Stomach smooth muscle (tissue), 2 donors: Measurements from ENCODE around the gene APMAP.
"Not testable (repeated sequence)": the region's sequence is repeated elsewhere in the genome, so short reads cannot be mapped to it uniquely, and the experiment has no call there.

ENCODE experiments used
- H3K27ac ChIP-seq: one replicate; pipeline ENCODE4 v1.7.0; 2013; ENCODE audit warnings: mild to moderate bottlenecking, low read length, inconsistent platforms
- H3K27me3 ChIP-seq, 2 donors: one replicate each; pipeline ENCODE4 v1.7.0; 2013; ENCODE audit warnings: low read length in 2 of 2; ENCODE audit not compliant: insufficient read depth in 2 of 2, control insufficient read depth in 1 of 2
- H3K36me3 ChIP-seq, 2 donors: one replicate each; pipeline ENCODE4 v1.7.0; 2013; ENCODE audit warnings: low read length in 2 of 2; ENCODE audit not compliant: control insufficient read depth in 2 of 2, insufficient read depth in 2 of 2
- H3K4me1 ChIP-seq: one replicate; pipeline ENCODE4 v1.7.0; 2013; ENCODE audit warnings: low read length; ENCODE audit not compliant: control insufficient read depth, insufficient read depth
- H3K4me3 ChIP-seq, 2 donors: one replicate each; pipeline ENCODE4 v1.7.0; 2013; ENCODE audit warnings: low read length in 2 of 2
- H3K9ac ChIP-seq, 2 donors: one replicate each; pipeline ENCODE4 v1.7.0; 2013; ENCODE audit warnings: low read length in 2 of 2, mild to moderate bottlenecking in 1 of 2
- H3K9me3 ChIP-seq, 2 donors: one replicate each; pipeline ENCODE4 v1.7.0; 2013; ENCODE audit warnings: low read length in 2 of 2; ENCODE audit not compliant: control insufficient read depth in 2 of 2
- donor health status: healthy.
- donor health status: Pancreatic carcinoma.

Gene APMAP

DNA sequence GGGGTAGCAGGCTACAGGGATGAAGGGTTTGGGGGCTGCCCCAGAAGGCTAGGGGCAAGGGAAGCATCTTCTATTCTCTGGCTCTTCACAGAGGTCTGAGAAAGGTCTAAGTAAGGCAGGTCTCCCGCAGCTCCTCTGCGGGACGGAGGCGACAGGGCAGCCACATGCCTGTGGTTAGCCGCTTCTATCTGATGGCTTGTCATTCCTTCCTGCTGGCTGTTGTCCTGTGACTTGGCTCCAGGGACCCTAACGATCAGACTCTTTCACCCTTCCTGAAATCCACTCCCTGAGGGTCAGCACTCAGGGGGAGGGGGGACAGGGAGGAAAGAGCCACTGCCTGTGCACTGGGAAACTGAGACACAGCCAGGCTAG, 42.8 kb downstream of the APMAP start:
- Histone ChIP-seq H3K9me3 (no peaks in the 10 kb centered on the region), H3K27ac (no peak overlapping the region), H3K36me3 (no peaks in the 10 kb centered on the region), H3K4me3 (peak overlapping the region in 1 of 2 donors; percentile 3), H3K27me3 (peaks cover 0 to 4% of the 10 kb centered on the region in 2 donors), H3K4me1 (no peaks in the 10 kb centered on the region), H3K9ac (no peak overlapping the region)

DNA sequence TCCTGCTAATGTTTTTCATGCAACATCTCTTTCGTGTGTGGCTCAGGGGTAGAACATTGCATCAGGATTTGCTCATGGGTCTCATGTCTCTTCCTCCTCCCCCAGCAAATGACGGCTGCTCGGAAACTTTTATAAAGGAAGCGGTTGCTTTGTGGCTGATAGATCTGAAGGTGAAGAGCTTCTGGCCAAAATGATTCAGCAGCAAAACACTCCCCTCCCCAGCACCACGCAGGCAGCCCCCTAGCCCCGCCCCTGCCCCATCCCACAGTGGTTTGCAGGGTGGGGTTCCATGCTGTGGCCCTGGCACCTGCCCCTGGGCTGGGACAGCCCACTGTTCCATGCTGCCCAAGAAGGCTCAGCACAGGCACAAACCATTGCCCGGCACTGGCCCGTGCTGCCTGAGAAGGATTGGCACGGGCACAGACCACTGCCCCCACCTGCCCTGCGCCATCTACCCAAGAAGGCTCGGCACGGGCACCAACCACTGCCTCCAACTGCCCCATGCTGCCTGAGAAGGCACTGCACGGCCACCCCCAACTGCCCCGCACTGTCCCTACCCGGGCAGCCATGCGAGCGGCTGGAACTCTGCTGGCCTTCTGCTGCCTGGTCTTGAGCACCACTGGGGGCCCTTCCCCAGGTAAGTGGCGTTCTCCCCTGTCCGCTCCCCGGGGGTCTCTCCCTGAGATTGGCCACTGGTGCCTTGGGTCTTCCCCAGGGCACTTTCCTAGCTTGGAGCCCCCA, 43.4 kb downstream of the APMAP start, which contains the start of gene CST7:
CST7 (plus strand) TSS at position 331 of the 741 bp plus-strand sequence; CDS start at position 568, 237 bp downstream.
- H3K27ac ChIP-seq, result no peak within 1 kb of the TSS
- peaks cover 0 to 4% of the 10 kb centered on the region in 2 donors for H3K27me3 ChIP-seq
- no peaks in the 10 kb centered on the region for H3K4me1 ChIP-seq
- peak within 1 kb of the TSS in 1 of 2 donors; percentile 3 for H3K4me3 ChIP-seq
- no peaks in the 10 kb centered on the region for H3K9me3 ChIP-seq
- no peaks in the 10 kb centered on the region for H3K36me3 ChIP-seq
- no peak within 1 kb of the TSS for H3K9ac ChIP-seq

DNA sequence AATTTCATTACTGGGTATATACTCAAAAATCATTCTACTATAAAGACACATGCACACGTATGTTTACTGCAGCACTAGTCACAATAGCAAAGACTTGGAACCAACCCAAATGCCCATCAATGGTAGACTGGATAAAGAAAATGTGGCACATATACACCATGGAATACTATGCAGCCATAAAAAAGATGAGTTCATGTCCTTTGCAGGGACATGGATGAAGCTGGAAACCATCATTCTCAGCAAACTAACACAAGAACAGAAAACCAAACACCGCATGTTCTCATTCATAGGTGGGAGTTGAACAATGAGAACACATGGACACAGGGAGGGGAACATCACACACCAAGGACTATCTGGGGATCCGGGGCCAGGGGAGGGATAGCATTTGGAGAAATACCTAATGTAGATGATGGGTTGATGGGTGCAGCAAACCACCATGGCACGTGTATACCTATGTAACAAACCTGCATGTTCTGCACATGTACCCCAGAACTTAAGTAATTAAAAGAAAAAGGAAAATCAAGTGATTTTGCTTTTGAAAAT, 44.1 kb downstream of the APMAP start:
- H3K27me3 ChIP-seq, H3K27ac ChIP-seq, H3K9me3 ChIP-seq, H3K4me1 ChIP-seq, H3K4me3 ChIP-seq, H3K9ac ChIP-seq, H3K36me3 ChIP-seq: not testable (repeated sequence)

DNA sequence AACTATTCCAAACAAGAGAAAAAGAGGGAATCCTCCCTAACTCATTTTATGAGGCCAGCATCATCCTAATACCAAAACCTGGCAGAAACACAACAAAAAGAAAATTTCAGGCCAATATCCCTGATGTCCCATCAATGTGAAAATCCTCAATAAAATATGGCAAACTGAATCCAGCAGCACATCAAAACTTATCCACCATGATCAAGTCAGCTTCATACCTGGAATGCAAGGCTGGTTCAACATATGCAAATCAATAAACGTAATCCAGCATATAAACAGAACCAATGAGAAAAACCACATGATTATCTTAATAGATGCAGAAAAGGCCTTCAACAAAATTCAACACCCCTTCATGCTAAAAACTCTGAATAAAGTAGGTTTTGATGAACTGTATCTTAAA, 46.2 kb downstream of the APMAP start:
- H3K4me3 ChIP-seq, H3K27me3 ChIP-seq, H3K27ac ChIP-seq, H3K36me3 ChIP-seq, H3K9ac ChIP-seq, H3K4me1 ChIP-seq: not testable (repeated sequence)
- H3K9me3 ChIP-seq, result peaks cover 0 to 13% of the 10 kb centered on the region in 2 donors

DNA sequence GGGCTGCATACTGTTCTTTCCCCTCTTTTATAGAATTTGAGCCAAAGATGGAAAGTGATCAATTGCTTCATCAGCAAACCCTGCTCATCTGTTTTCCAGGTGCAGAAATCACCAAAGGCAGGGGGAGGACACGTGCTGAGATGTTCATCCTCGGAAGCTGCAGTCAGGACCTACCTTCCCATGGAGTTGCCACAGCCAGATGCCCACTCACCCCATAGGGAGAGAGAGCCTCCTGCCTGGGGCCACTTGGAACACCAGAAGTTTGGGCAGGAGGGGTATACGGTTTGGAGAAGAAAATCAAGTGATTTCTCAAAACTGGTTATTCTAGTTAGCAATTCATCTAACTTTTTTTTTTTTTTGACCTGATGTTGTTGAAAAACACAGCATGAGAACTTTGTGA, 48.8 kb downstream of the APMAP start:
- Histone ChIP-seq H3K27ac (no peak overlapping the region), H3K9ac (no peak overlapping the region), H3K27me3 (no peaks in the 10 kb centered on the region), H3K36me3 (no peaks in the 10 kb centered on the region), H3K4me1 (no peaks in the 10 kb centered on the region), H3K4me3 (no peak overlapping the region), H3K9me3 (peaks cover 4 to 19% of the 10 kb centered on the region in 2 donors)

DNA sequence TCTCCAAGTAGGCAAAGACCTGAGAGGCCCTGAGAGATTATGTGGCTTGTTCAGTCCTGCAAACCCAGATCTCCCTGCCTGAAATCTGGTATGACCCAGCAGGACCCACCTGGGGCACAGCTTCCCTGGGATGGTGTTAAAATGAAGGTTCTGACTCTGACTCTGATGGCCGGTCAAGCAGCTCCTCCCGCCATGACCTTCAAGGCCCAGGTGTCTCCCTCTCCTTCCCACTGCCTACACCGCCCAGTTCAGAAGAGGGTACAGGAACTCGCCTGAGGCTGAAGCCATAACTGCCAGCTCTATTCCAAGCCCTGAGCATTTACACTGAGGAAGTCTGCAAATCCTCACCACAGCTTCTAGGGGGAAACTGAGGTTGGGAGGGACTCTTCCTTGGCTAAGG, 49.4 kb downstream of the APMAP start:
- no peak overlapping the region for H3K9ac ChIP-seq
- H3K4me3 ChIP-seq, result no peak overlapping the region
- peaks cover 4 to 19% of the 10 kb centered on the region in 2 donors for H3K9me3 ChIP-seq
- no peak overlapping the region for H3K27ac ChIP-seq
- H3K36me3 ChIP-seq, result no peaks in the 10 kb centered on the region
- H3K4me1 ChIP-seq, result no peaks in the 10 kb centered on the region
- H3K27me3 ChIP-seq, result no peaks in the 10 kb centered on the region

DNA sequence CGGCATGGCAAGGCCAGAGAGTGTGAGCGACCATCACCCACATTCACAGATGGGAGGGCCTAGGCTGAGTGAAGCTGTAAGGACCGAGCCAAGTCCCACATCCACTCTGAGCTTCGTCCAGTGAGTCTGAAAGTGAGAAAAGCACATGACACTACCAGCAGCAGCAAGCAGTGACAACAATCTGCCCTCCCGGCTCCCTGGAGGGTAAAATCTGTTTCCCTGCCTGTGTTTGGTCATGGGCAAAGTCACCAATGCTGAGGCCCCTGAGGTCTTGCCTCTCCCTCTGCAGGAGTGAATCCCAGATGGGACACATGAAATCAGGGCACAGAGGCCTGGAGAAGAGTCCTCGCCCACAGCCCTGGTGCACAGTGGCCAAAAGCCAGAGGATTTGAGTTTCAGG, 49.9 kb downstream of the APMAP start:
- H3K4me3 ChIP-seq, result no peak overlapping the region
- H3K36me3 ChIP-seq, result no peaks in the 10 kb centered on the region
- no peaks in the 10 kb centered on the region for H3K4me1 ChIP-seq
- no peak overlapping the region for H3K9ac ChIP-seq
- no peaks in the 10 kb centered on the region for H3K27me3 ChIP-seq
- H3K9me3 ChIP-seq, result peaks cover 4 to 19% of the 10 kb centered on the region in 2 donors
- no peak overlapping the region for H3K27ac ChIP-seq

DNA sequence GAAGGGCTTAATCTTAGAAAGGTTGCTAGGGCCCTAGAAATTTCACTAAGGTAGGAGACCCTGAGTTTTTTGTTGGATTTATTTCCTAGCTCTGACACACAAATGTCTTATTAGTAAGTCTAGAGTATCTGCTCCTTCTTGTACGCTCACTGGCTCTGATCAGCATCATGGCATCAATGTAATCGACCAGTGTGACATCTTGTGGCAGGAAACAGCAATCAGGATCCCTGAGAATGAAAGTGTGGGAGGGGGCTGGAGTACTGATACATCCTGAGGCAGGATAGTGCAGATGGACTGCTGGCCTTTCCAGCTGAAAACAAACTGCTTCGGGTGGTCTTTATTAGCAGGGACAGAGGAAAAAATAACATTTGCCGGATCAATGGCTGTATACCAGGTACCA, 53.5 kb downstream of the APMAP start:
- no peaks in the 10 kb centered on the region for H3K36me3 ChIP-seq
- H3K27ac ChIP-seq, result no peak overlapping the region
- peaks cover 4 to 27% of the 10 kb centered on the region in 2 donors for H3K9me3 ChIP-seq
- H3K4me1 ChIP-seq, result no peaks in the 10 kb centered on the region
- no peak overlapping the region for H3K9ac ChIP-seq
- no peak overlapping the region for H3K4me3 ChIP-seq
- no peaks in the 10 kb centered on the region for H3K27me3 ChIP-seq

DNA sequence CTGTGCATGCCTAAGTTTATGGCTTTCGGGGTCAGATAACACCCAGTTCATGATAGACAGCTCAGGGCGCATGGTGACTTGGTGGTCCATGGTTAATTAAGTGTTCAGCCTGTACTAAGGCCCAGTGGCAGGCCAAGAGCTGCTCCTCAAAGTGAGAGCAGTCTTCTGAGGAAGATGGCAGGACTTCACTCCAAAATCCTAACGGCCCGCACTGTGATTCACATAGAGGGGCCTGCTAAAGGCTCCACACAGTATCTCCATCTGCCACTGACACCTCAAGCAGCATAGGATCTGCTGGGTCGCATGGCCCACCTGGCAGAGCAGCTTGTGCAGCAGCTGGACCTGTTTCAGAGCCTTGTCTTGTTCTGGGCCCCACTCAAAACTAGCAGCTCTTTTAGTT, 54.1 kb downstream of the APMAP start:
- Histone ChIP-seq H3K9ac (no peak overlapping the region), H3K4me3 (no peak overlapping the region), H3K27ac (no peak overlapping the region), H3K27me3 (no peaks in the 10 kb centered on the region), H3K36me3 (no peaks in the 10 kb centered on the region), H3K9me3 (peaks cover 4 to 23% of the 10 kb centered on the region in 2 donors), H3K4me1 (no peaks in the 10 kb centered on the region)

DNA sequence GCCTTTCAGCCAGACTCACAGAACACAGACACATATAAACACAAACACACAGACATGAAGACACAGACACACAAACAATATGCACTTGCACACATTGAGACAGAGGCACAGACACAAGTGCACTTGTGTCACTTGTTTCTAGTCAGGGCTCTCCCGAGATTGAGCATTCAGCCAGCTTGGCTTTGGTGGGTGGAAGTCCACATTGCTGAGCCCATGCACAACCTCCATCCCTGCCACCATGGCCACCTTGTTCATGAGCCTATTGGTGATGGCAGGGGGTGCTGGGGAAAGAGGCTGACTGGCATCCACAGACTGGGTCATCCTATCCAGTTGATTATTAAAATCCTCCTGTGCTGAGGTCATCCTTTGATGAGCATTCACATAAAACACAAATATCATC, 55.0 kb downstream of the APMAP start:
- peaks cover 4 to 22% of the 10 kb centered on the region in 2 donors for H3K9me3 ChIP-seq
- H3K27me3 ChIP-seq, result no peaks in the 10 kb centered on the region
- H3K9ac ChIP-seq, result no peak overlapping the region
- H3K27ac ChIP-seq, result no peak overlapping the region
- no peaks in the 10 kb centered on the region for H3K36me3 ChIP-seq
- H3K4me3 ChIP-seq, result no peak overlapping the region
- H3K4me1 ChIP-seq, result no peaks in the 10 kb centered on the region
